ENCODE data around the gene HHATL. TPM values are rescaled to one million over a fixed set of nuclear protein-coding genes. Genes with fewer than 3 reads are reported as not detected.

HHATL gene
- total and polyA plus RNA-seq, 10 donors, result 0.13 to 0.42 TPM; not detected in 8

GRCh38 chr3:42735615-42736014 lies 33.0 kb upstream of the HHATL start:
- intact Hi-C loops (cut with DNase I; ENCODE audit: low total_unique reads), result no loop called here
- Histone ChIP-seq H3K36me3 (no peaks in the 10 kb centered on the region), H3K27ac (no peak overlapping the region), H3K4me3 (no peak overlapping the region), H3K27me3 (replicated peaks in 1 of 7) (no peaks in the 10 kb centered on the region), H3K9me3 (no peaks in the 10 kb centered on the region), H3K4me1 (no peaks in the 10 kb centered on the region)
- WGBS, 5 donors, result 92 to 95% (median 94%) methylated on average over 9 to 12 of the region's 12 CpGs
- no peak for TF ChIP-seq POLR2AphosphoS5 (IDR thresholded peaks at IDR 0.05)
- no peak for TF ChIP-seq POLR2A (IDR thresholded peaks at IDR 0.05)
- TF ChIP-seq, protein P1, sequence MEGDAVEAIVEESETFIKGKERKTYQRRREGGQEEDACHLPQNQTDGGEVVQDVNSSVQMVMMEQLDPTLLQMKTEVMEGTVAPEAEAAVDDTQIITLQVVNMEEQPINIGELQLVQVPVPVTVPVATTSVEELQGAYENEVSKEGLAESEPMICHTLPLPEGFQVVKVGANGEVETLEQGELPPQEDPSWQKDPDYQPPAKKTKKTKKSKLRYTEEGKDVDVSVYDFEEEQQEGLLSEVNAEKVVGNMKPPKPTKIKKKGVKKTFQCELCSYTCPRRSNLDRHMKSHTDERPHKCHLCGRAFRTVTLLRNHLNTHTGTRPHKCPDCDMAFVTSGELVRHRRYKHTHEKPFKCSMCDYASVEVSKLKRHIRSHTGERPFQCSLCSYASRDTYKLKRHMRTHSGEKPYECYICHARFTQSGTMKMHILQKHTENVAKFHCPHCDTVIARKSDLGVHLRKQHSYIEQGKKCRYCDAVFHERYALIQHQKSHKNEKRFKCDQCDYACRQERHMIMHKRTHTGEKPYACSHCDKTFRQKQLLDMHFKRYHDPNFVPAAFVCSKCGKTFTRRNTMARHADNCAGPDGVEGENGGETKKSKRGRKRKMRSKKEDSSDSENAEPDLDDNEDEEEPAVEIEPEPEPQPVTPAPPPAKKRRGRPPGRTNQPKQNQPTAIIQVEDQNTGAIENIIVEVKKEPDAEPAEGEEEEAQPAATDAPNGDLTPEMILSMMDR (IDR thresholded peaks at IDR 0.05 in 8 of 11, conservative IDR thresholded peaks at IDR 0.05 in 3 of 11), result no peak
- DNase-seq, result no peak

DNA sequence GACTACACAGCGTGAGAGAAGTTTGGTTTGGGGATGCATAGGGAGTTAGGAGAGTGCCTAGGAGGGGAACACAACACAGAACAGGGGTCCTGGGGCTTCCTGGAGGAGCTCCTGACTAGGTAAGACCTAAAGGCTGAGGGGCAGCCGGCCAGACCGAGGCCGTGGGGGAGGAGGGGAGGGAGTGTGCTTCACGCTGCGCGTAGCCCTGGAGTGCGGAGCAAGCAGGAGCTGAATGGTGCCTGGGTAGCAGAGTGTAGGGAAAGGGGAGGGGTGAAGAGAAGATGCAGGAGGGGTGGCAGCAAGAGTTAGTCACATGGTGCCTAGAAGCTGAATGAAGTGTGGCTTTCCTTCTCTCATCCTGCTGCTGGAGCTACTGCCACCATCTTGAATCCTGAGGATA lies 32.4 kb upstream of the HHATL start:
- intact Hi-C loops (cut with DNase I; ENCODE audit: low total_unique reads), result no loop called here
- DNase-seq, result no peak
- H3K27me3 ChIP-seq (replicated peaks in 1 of 7), result no peaks in the 10 kb centered on the region
- no peak overlapping the region for H3K27ac ChIP-seq
- H3K4me1 ChIP-seq, result no peaks in the 10 kb centered on the region
- WGBS, 5 donors, result 69 to 83% (median 79%) methylated on average over 8 of the region's 8 CpGs
- no peak overlapping the region for H3K4me3 ChIP-seq
- H3K36me3 ChIP-seq, result no peaks in the 10 kb centered on the region
- TF ChIP-seq POLR2A (IDR thresholded peaks at IDR 0.05), result no peak
- TF ChIP-seq, protein P1 (IDR thresholded peaks at IDR 0.05 in 8 of 11, conservative IDR thresholded peaks at IDR 0.05 in 3 of 11), result no peak
- no peak for TF ChIP-seq POLR2AphosphoS5 (IDR thresholded peaks at IDR 0.05)
- H3K9me3 ChIP-seq, result no peaks in the 10 kb centered on the region

DNA sequence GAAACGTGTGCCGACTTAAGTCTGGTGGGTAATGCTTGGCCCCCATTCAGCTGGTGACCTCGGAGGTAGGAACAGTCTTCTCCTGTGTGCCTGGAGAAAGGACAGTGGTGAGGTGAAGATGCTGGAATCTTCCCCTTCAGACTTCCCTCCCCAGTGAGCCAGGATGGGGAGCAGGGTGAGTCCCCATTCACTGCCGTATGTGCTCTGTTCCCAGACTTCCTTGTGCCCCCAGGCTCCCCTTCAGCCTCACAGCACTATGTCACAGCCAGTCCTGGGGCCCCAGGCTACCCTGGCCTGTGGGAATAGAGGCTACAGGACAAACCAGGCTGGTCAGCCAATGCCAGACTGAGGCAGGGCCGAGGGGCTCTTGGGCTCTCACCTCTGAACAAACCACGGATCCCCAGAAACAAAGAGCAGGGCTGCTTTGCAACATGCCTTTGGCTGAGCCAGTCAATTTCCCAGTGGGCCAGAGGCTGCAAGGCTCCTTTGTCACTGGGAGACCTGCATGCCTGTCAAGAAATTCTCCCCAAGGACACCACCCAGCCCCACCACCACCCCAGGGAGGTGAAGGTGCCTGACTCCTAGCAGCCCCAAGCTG lies 31.8 kb upstream of the HHATL start:
- Histone ChIP-seq H3K4me1 (no peaks in the 10 kb centered on the region), H3K27me3 (replicated peaks in 1 of 7) (no peaks in the 10 kb centered on the region), H3K27ac (no peak overlapping the region), H3K9me3 (no peaks in the 10 kb centered on the region), H3K36me3 (no peaks in the 10 kb centered on the region), H3K4me3 (no peak overlapping the region)
- TF ChIP-seq POLR2AphosphoS5 (IDR thresholded peaks at IDR 0.05) (no peak), POLR2A (IDR thresholded peaks at IDR 0.05) (no peak)
- TF ChIP-seq, protein P1 (IDR thresholded peaks at IDR 0.05 in 8 of 11, conservative IDR thresholded peaks at IDR 0.05 in 3 of 11), result no peak
- DNase-seq, result no peak
- WGBS, 5 donors, result 78 to 95% (median 81%) methylated on average over 4 to 6 of the region's 6 CpGs
- intact Hi-C loops (cut with DNase I; ENCODE audit: low total_unique reads), result no loop called here

- Histone ChIP-seq H3K4me3 (no peak overlapping the region), H3K27me3 (replicated peaks in 1 of 7) (no peaks in the 10 kb centered on the region), H3K27ac (no peak overlapping the region), H3K9me3 (no peaks in the 10 kb centered on the region), H3K4me1 (no peaks in the 10 kb centered on the region), H3K36me3 (no peaks in the 10 kb centered on the region)
- WGBS, 5 donors, result 83 to 90% (median 85%) methylated on average over 13 of the region's 13 CpGs
- TF ChIP-seq POLR2A (IDR thresholded peaks at IDR 0.05), result no peak
- TF ChIP-seq, protein P1 (IDR thresholded peaks at IDR 0.05 in 8 of 11, conservative IDR thresholded peaks at IDR 0.05 in 3 of 11), result no peak
- no peak for TF ChIP-seq POLR2AphosphoS5 (IDR thresholded peaks at IDR 0.05)
- intact Hi-C loops (cut with DNase I; ENCODE audit: low total_unique reads), result no loop called here
- DNase-seq, result no peak
These were observed 31.1 kb upstream of the HHATL start for GRCh38 chr3:42733501-42734262.
